Caki2 (cell line): Measurements from ENCODE around the gene ACKR2. TPM values are rescaled to one million over a fixed set of nuclear protein-coding genes. Genes with fewer than 3 reads are reported as not detected.

Source experiments
- DNase-seq: peaks from one replicate; pipeline ENCODE4 v3.0.0-alpha.2; 2015; ENCODE audit warnings: low read depth
- in situ Hi-C: cut with HindIII; loops from 2 replicates; pipeline ENCODE4 v1.10.0; 2016; ENCODE audit warnings: low sequenced_read_pairs, low pct_unique_long_range_greater_than_20kb, mixed read lengths
- total RNA-seq: library from RNA; depleted of rRNA; stranded (reverse); fragments of >200 nt; shearing (Covaris generic); gene quantifications from 2 replicates; pipeline ENCODE4 v1.2.3, GENCODE V29; 2014; ENCODE audit warnings: low replicate concordance; rRNA removed

ACKR2 gene
- total RNA-seq, 1 experiment from 2014 or later, result 0.74 TPM

GRCh38 chr3:42902257-42902656 lies 93.0 kb downstream of the ACKR2 start:
- no peak for DNase-seq
- in situ Hi-C loops, result no loop called here

- in situ Hi-C loops, result no loop called here
- DNase-seq, result no peak
Observed at GRCh38 chr3:42904076-42904475, 94.8 kb downstream of the ACKR2 start.

GRCh38 chr3:42905740-42906069 lies 96.5 kb downstream of the ACKR2 start:
- in situ Hi-C loops, result no loop called here
- no peak for DNase-seq

- no peak for DNase-seq
- in situ Hi-C loops, result no loop called here
Observed at GRCh38 chr3:42906070-42906847, 97.0 kb downstream of the ACKR2 start, which contains the start of gene ZNF662. Gene ZNF662 (plus strand): TSS chr3:42906142. CDS start chr3:42908115, 1,973 bp downstream.

- in situ Hi-C loops, result no loop called here
- DNase-seq, result no peak
Observed at GRCh38 chr3:42906848-42907183, 97.6 kb downstream of the ACKR2 start.

- DNase-seq, result no peak
- in situ Hi-C loops, result no loop called here
Observed at GRCh38 chr3:42908675-42909074, 99.4 kb downstream of the ACKR2 start.

GRCh38 chr3:42911551-42911950 lies 102.3 kb downstream of the ACKR2 start:
- no peak for DNase-seq
- in situ Hi-C loops, result no loop called here

- in situ Hi-C loops, result no loop called here
- peak; percentile 4 for DNase-seq
Observed at GRCh38 chr3:42914771-42915515, 105.7 kb downstream of the ACKR2 start.

Other genes with a start within 250 kb of the ACKR2 start
- gene SEC22C, start 227.5 kb upstream of the ACKR2 start, total RNA-seq, result 33.5 and 44.1 TPM in 2 replicates
- gene SS18L2, start 218.6 kb upstream of the ACKR2 start, total RNA-seq, result 16.3 and 33.3 TPM in 2 replicates
- 2.7 and 16.3 TPM in 2 replicates for gene NKTR, start 208.8 kb upstream of the ACKR2 start, total RNA-seq
- 2.6 and 3.9 TPM in 2 replicates for gene ZBTB47, start 155.7 kb upstream of the ACKR2 start, total RNA-seq
- gene KLHL40, start 123.9 kb upstream of the ACKR2 start, total RNA-seq, result not detected in 2 replicates
- not detected in 2 replicates for gene HHATL, start 106.6 kb upstream of the ACKR2 start, total RNA-seq
- gene CCDC13, start 36.2 kb upstream of the ACKR2 start, total RNA-seq, result not detected in 2 replicates
- gene HIGD1A, start 5.0 kb upstream of the ACKR2 start, total RNA-seq, result 68.3 and 98.8 TPM in 2 replicates
- gene CYP8B1, start 66.4 kb downstream of the ACKR2 start, total RNA-seq, result not detected in 2 replicates
- not detected in 2 replicates for gene ZNF662, start 96.7 kb downstream of the ACKR2 start, total RNA-seq
- 0.24 TPM in 1 of 2 replicates, not detected in the other for gene GASK1A, start 169.9 kb downstream of the ACKR2 start, total RNA-seq